Measurements from ENCODE around the gene SLC22A31.

SLC22A31 gene

DNA sequence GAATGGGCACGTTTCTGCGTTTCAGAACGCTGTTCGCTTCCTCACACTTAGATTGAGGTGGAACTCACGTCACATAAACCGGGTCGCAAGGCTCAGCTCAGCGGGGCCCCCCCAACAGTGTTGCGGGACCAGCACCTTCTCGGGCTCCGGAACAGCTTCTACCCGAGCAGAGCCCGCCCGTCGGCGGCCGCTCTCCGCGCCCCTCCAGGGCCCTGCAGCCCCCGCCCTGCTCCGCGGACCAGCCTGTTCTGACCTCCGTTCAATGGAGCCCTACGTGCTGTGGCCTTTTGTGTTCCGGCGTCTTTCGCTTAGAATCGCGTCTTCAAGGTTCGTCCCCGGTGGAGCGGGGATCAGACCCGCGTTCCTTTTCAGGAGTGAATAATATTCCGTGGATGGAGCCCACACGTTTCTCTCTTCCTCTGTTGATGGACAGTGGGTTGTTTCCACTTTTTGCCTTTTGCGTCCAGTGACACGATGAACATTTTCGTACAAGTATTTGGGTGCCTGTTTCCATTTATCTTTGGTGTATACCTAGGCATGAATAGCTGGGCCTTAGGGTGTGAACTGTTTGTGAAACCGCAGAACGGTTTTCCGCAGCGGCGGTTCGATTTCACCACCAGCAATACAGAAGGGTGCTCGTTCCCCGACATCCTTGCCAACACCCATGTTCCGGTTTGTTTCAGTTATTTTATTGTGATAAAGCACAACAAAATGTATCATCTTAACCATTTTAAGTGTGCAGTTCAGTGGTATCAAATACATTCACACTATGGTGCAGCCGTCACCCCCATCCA lies 2.3 kb upstream of the SLC22A31 start:
- H3K79me2 ChIP-seq (ENCODE audit: insufficient read depth, low read length): no peaks in the 10 kb centered on the region
- H3K9ac ChIP-seq (ENCODE audit: low read length): no peak overlapping the region
- no peaks in the 10 kb centered on the region for H4K20me1 ChIP-seq (ENCODE audit: insufficient read depth, low read length)
- no peaks in the 10 kb centered on the region for H3K36me3 ChIP-seq (ENCODE audit: insufficient read depth, low read length)
- H3K4me1 ChIP-seq (ENCODE audit: insufficient read depth, low read length, severe bottlenecking): no peaks in the 10 kb centered on the region
- no peaks in the 10 kb centered on the region for H3K9me3 ChIP-seq (ENCODE audit: low read length)
- no peaks in the 10 kb centered on the region for H3K9me2 ChIP-seq (ENCODE audit: low read depth, low read length)
- no peak overlapping the region for H3K4me3 ChIP-seq (ENCODE audit: low read depth, low read length, poor library complexity, severe bottlenecking)
- TF ChIP-seq, protein P1, sequence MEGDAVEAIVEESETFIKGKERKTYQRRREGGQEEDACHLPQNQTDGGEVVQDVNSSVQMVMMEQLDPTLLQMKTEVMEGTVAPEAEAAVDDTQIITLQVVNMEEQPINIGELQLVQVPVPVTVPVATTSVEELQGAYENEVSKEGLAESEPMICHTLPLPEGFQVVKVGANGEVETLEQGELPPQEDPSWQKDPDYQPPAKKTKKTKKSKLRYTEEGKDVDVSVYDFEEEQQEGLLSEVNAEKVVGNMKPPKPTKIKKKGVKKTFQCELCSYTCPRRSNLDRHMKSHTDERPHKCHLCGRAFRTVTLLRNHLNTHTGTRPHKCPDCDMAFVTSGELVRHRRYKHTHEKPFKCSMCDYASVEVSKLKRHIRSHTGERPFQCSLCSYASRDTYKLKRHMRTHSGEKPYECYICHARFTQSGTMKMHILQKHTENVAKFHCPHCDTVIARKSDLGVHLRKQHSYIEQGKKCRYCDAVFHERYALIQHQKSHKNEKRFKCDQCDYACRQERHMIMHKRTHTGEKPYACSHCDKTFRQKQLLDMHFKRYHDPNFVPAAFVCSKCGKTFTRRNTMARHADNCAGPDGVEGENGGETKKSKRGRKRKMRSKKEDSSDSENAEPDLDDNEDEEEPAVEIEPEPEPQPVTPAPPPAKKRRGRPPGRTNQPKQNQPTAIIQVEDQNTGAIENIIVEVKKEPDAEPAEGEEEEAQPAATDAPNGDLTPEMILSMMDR (IDR thresholded peaks at IDR 0.05; ENCODE audit: low read length): no peak
- no peak for TF ChIP-seq EZH2 (IDR thresholded peaks at IDR 0.05; ENCODE audit: borderline replicate concordance, low read length)
- no peak overlapping the region for H3K4me2 ChIP-seq (ENCODE audit: low read length)
- no peak overlapping the region for H2AFZ ChIP-seq (ENCODE audit: low read length)
- no peak overlapping the region for H3K27ac ChIP-seq (ENCODE audit: low read depth, low read length, poor library complexity, severe bottlenecking)
- H3K27me3 ChIP-seq (ENCODE audit: insufficient read depth, low read length): no peaks in the 10 kb centered on the region; the same call in 1 of the 2 replicates
- H3F3A ChIP-seq (ENCODE audit: insufficient read depth, low read length): no peaks in the 10 kb centered on the region

DNA sequence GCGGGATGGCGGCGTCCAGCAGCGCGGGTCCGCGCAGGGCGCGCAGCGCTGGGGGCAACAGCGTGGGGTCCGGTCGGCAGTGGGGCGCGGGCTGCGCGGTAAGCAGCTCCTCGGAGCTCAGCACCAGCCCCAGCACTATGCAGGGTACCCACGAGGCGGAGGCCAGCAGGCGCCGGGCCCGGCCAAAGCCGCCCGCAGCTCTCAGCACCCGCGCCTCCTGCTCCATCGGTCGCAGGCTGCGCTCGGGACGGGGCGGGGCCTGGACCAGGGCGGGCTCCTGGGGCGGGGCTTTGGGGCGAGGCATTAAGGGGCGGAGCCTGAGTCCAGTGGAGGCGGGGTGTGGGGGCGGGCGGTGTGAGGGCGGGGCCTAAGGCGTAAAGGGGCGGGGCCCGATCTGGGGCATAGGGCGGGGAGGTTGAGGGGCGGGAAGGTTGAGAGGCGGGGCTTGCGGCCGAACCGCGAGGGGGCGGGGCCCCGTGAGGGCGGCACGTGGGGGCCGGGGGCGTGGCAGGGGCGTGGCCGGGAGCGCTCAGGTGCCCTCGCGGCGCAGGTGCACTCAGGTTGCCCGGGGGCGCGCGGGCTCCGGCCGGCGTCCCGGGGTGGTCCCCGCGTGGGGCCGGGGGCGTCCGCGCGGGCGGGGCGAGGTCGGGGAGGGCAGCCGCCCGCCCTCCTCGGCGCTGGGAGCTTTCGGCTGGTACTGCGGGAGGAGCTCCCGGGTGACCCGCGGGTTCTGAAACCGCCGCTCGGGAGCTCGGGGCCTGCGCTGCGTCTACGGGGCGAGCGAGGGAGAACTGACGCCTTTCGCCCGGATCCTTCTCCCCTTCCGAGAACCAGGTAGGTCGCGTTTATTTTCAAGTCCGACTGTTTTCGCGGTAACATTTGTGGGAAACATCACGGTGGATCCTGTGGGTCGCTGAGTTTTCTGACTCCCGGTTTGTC lies 1.4 kb upstream of the SLC22A31 start:
- Histone ChIP-seq H3K4me3 (ENCODE audit: low read depth, low read length, poor library complexity, severe bottlenecking) (no peak overlapping the region), H3K27me3 (ENCODE audit: insufficient read depth, low read length) (no peaks in the 10 kb centered on the region; the same call in 1 of the 2 replicates), H3K27ac (ENCODE audit: low read depth, low read length, poor library complexity, severe bottlenecking) (no peak overlapping the region), H3F3A (ENCODE audit: insufficient read depth, low read length) (no peaks in the 10 kb centered on the region), H4K20me1 (ENCODE audit: insufficient read depth, low read length) (no peaks in the 10 kb centered on the region), H3K9me3 (ENCODE audit: low read length) (no peaks in the 10 kb centered on the region), H3K4me2 (ENCODE audit: low read length) (no peak overlapping the region), H2AFZ (ENCODE audit: low read length) (no peak overlapping the region), H3K36me3 (ENCODE audit: insufficient read depth, low read length) (no peaks in the 10 kb centered on the region), H3K9me2 (ENCODE audit: low read depth, low read length) (no peaks in the 10 kb centered on the region), H3K4me1 (ENCODE audit: insufficient read depth, low read length, severe bottlenecking) (no peaks in the 10 kb centered on the region), H3K9ac (ENCODE audit: low read length) (no peak overlapping the region), H3K79me2 (ENCODE audit: insufficient read depth, low read length) (no peaks in the 10 kb centered on the region)
- TF ChIP-seq, protein P1 (IDR thresholded peaks at IDR 0.05; ENCODE audit: low read length): no peak
- no peak for TF ChIP-seq EZH2 (IDR thresholded peaks at IDR 0.05; ENCODE audit: borderline replicate concordance, low read length)

DNA sequence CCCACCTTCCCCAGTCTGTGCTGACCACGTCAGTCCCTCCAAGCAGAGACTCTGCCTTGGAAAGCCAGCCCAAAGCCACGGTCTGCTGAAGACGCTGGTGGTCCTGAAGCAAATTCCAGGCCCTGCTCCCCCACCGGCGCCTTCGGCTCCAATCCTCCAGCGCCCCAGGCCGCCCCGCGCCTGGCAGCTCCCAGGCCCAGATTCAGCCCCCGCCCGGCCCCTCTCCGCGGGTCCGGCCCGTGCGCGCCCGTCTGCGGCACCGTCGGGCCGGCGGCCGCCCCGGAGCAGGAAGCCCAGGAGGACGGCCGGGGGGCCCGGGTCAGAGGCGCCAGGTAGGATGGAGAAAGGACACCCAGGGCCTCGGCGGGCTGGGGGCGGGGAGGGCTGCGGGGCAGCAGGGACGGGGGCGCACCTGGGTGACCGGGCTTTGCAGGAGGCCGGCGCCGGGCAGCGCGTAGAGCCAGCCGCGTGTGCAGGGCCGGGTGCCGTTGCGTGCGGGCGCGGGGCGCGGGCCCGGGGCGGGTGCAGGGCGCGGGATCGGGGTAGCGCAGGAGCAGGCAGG lies 594 bp upstream of the SLC22A31 start:
- H3K9me2 ChIP-seq (ENCODE audit: low read depth, low read length): no peaks in the 10 kb centered on the region
- no peak overlapping the region for H3K4me3 ChIP-seq (ENCODE audit: low read depth, low read length, poor library complexity, severe bottlenecking)
- H3K36me3 ChIP-seq (ENCODE audit: insufficient read depth, low read length): no peaks in the 10 kb centered on the region
- no peak overlapping the region for H3K9ac ChIP-seq (ENCODE audit: low read length)
- no peaks in the 10 kb centered on the region; the same call in 1 of the 2 replicates for H3K27me3 ChIP-seq (ENCODE audit: insufficient read depth, low read length)
- no peak overlapping the region for H2AFZ ChIP-seq (ENCODE audit: low read length)
- H3F3A ChIP-seq (ENCODE audit: insufficient read depth, low read length): no peaks in the 10 kb centered on the region
- H3K4me2 ChIP-seq (ENCODE audit: low read length): no peak overlapping the region
- no peak overlapping the region for H3K27ac ChIP-seq (ENCODE audit: low read depth, low read length, poor library complexity, severe bottlenecking)
- TF ChIP-seq, protein P1 (IDR thresholded peaks at IDR 0.05; ENCODE audit: low read length): no peak
- no peak for TF ChIP-seq EZH2 (IDR thresholded peaks at IDR 0.05; ENCODE audit: borderline replicate concordance, low read length)
- H3K9me3 ChIP-seq (ENCODE audit: low read length): no peaks in the 10 kb centered on the region
- no peaks in the 10 kb centered on the region for H3K79me2 ChIP-seq (ENCODE audit: insufficient read depth, low read length)
- H4K20me1 ChIP-seq (ENCODE audit: insufficient read depth, low read length): no peaks in the 10 kb centered on the region
- H3K4me1 ChIP-seq (ENCODE audit: insufficient read depth, low read length, severe bottlenecking): no peaks in the 10 kb centered on the region

Measured in OCI-LY1 (cell line).